A549 (cell line): ENCODE results near the gene TMEM9.

ENCODE experiments used
- EP300 ChIP-seq, 2 experiments: fragments of >200 bp; sonication (Bioruptor Twin); formaldehyde crosslinking; IDR thresholded peaks; 2 replicates in 1 of 2; 3 replicates in 1 of 2; pipeline ENCODE4 v1.6.1; 2016 to 2017
- SREBF2 ChIP-seq: fragments of 450-650 bp; IDR thresholded peaks from 2 replicates; pipeline ENCODE4 v1.6.1; 2014; ENCODE audit warnings: mild to moderate bottlenecking, moderate library complexity
- TF ChIP-seq, protein P1 (sequence below): fragments of >200 bp; sonication (Bioruptor Twin); formaldehyde crosslinking; IDR thresholded peaks from 3 replicates; pipeline ENCODE4 v1.5.1; 2016

DNA sequence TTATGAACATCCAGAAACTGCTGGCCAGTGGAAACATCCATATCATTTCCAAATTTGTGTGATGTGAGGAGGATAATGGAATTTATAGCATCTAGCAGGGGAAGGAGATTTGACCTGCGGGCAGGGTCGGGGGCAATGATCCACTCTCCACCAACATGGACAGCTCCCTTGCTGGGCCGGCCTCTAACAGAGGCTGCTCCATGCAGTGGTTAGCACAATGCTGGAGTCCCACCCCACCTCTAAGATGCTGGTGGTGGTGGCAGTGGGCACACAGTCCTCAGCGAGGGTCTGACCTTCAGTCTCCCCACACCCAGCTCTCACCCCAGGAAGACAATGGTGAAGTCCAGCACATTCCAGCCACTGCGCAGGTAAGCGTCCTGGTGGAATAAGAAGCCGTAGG is 60.7 kb downstream of the TMEM9 start:
- TF ChIP-seq, protein P1, sequence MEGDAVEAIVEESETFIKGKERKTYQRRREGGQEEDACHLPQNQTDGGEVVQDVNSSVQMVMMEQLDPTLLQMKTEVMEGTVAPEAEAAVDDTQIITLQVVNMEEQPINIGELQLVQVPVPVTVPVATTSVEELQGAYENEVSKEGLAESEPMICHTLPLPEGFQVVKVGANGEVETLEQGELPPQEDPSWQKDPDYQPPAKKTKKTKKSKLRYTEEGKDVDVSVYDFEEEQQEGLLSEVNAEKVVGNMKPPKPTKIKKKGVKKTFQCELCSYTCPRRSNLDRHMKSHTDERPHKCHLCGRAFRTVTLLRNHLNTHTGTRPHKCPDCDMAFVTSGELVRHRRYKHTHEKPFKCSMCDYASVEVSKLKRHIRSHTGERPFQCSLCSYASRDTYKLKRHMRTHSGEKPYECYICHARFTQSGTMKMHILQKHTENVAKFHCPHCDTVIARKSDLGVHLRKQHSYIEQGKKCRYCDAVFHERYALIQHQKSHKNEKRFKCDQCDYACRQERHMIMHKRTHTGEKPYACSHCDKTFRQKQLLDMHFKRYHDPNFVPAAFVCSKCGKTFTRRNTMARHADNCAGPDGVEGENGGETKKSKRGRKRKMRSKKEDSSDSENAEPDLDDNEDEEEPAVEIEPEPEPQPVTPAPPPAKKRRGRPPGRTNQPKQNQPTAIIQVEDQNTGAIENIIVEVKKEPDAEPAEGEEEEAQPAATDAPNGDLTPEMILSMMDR = no peak
- no peak for TF ChIP-seq SREBF2
- no peak for TF ChIP-seq EP300 (IDR thresholded peaks at IDR 0.05)
